22Rv1 (cell line): ENCODE measurements around the gene WNT3A.

Experiments used
- H3K27ac ChIP-seq: fragments of 450-650 bp; 2 replicates; pipeline ENCODE4 v1.5.1; 2017
- ZFX ChIP-seq: fragments of 450-650 bp; IDR thresholded peaks from 2 replicates; pipeline ENCODE4 v1.6.1; 2017; ENCODE audit warnings: antibody characterized with exemption, borderline replicate concordance
- TF ChIP-seq, protein P1 (sequence below): fragments of 450-650 bp; IDR thresholded peaks from 2 replicates; pipeline ENCODE4 v1.5.1; 2017; ENCODE audit warnings: mild to moderate bottlenecking

Gene WNT3A

DNA sequence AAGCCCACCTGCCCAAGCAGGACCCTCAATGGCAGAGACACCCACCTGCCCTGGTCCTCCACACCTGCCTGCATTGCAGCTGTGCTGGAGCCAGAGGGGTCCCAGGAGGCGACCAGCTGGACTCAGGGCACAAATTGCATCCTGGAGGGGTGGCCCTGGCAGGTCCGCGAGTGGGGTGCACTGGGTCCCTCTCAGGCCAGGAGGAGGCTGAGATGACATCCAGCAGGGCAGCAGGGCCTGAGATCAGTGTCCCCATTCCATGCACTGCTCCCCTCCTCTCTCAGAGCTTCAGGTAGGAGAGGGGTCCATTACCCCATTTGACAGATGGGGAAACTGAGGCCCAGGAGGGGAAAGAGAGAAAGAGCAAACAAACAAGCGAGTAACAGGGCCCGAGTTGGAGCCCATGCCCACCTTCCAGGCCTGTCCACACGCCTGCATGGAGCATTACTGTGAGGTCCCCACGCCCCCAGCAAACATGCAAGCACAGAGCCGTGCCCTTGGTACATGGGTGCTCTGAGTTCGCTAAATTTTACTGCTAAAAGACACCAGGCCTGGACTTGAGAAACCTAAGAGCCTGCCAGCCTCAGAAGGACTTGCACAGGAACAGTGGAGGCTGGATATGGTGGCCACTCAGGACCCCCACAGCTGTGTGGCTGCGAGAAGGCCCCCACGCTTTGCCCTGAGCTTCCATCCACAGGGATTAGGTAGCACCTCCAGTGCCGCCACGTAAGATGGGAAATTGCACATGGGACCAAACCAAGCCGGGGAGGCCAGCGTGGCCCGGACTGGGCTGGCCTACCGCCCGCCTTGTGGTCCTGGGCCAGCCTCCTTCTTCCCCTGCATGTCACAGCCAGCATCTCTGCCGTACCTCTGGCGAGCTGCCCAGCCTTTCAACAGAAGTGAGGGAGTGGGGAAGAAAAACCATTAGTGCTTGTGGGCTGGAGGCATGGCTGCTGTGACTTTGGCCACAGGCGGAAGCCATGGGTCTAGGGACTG, 7.4 kb downstream of the WNT3A start:
- no peak overlapping the region for H3K27ac ChIP-seq
- TF ChIP-seq, protein P1, sequence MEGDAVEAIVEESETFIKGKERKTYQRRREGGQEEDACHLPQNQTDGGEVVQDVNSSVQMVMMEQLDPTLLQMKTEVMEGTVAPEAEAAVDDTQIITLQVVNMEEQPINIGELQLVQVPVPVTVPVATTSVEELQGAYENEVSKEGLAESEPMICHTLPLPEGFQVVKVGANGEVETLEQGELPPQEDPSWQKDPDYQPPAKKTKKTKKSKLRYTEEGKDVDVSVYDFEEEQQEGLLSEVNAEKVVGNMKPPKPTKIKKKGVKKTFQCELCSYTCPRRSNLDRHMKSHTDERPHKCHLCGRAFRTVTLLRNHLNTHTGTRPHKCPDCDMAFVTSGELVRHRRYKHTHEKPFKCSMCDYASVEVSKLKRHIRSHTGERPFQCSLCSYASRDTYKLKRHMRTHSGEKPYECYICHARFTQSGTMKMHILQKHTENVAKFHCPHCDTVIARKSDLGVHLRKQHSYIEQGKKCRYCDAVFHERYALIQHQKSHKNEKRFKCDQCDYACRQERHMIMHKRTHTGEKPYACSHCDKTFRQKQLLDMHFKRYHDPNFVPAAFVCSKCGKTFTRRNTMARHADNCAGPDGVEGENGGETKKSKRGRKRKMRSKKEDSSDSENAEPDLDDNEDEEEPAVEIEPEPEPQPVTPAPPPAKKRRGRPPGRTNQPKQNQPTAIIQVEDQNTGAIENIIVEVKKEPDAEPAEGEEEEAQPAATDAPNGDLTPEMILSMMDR = no peak
- no peak for TF ChIP-seq ZFX

DNA sequence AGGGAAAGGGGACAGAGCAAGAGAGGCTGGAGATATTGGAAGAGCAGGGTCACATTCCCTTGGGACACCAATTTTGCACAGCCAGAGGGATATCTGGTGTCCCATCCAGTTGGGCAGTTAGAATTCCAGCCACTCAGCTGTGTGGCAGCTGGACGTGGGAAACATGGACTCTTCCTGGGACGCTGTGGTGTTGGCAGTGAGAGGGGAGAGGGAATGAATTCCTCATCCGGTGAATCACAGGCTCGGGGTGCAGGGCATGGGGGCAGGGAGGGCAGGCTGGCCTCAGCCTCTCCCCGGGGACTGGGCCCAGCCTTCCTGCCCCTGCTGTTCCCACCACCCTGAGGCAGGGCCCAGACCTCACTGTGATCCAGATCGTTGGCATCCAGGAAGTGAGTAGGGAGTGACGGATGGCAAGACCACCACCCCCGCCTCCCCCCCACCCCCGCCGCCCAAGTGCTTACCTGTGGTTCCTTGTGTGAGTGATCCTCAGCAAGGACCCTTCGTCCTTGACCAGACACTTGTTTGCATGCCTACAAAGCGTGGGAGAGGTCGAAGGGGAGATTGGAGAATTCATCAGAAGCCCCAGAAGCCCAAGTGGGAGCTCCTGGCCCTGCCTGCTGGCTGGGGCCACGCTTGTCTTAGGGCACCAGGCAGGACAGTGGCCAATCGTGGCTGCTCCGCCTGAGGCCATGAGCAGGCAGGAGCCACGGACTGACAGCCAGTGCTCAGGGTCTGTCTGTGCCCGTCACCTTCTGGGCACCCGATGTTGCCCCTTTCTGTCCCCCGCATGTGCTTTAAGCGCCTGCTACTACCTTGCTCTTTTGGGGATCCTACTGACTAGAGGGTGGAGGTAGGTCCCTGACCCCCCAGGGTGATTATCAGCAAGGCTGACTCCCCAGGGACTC, 8.7 kb downstream of the WNT3A start:
- TF ChIP-seq ZFX = no peak
- TF ChIP-seq, protein P1 = no peak
- no peak overlapping the region for H3K27ac ChIP-seq

DNA sequence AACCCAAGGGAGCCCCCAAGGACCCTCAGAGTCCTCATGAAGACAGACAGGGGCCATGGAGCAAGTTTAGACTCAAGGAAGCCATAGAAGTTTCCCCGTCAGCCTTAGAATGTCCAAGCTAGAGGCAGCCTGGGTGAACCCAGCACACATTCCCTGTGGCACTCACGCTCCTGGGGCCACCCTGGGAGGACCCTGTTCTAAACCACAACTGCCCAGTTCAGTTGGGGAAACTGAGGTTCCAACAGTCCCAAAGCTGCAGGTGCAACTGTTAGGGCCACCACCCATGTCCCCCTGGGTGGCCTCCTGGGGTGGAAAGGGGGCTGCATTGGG, 9.3 kb downstream of the WNT3A start:
- H3K27ac ChIP-seq = no peak overlapping the region
- TF ChIP-seq ZFX = no peak
- TF ChIP-seq, protein P1 = no peak

DNA sequence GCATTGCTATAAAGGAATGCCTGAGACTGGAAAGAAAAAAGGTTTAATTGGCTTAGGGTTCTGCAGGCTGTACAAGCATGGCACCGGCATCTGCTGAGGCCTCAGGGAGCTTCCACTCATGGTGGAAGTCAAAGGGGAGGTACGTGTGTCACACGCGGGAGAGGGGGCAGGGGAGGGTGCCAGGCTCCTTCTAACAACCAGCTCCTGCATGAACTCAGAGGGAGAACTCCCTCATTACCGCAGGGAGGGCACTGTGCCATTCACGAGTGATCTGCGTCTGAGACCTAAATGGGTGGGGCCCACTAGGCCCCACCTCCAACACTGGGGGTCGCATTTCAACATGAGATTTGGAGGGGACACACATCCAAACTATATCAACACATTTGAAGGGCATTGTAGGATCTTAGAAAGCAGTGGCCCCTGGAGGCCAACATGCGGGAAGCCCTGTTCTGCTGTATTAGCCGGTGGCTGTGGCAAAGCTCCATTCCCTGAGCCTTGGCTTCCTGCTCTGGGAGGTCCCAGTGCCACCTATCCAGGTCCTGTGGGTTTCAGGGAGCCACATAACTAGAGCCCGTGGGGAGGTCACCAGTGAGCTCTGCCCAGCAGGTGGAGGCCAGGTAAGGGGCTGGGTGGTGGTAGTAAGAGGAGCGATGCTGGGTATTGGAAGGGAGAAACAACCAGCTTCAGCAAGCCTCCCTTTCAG, 10.0 kb downstream of the WNT3A start:
- TF ChIP-seq, protein P1 = no peak
- TF ChIP-seq ZFX = no peak
- no peak overlapping the region for H3K27ac ChIP-seq

DNA sequence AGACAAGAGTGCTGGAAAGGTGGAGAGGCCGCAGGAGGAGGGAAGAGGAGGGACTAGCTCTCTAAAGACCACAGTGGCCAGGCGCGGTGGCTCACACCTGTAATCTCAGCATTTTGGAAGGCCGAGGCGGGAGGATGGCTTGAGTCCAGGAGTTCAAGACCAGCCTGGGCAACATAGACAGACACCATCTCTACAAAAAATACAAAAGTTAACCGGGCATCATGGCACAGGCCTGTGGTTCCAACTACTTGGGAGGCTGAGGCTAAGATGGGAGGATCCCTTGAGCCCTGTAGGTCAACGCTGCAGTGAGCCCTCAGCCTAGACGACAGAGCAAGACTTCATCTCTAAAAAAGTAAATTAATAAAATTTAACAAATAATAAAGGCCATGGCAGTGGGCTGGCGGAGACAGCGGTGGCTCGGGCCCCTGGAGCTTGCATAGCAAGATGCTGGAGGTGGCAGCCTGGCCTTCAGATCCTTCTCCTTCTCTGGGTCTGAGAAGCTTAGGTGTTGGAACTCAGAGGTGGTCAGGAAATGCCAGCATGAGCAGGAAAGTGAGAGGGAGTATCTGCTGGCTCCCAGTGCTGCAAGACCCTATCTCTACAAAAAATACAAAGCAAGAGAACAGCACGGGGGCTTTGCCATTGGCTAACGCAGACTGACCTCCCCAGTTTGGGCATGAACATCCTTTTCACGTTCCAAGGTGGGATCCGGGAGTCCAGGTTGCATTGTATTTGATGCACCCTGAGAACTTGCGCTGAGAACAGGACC, 10.7 kb downstream of the WNT3A start:
- no peak overlapping the region for H3K27ac ChIP-seq
- TF ChIP-seq, protein P1 = no peak
- no peak for TF ChIP-seq ZFX

DNA sequence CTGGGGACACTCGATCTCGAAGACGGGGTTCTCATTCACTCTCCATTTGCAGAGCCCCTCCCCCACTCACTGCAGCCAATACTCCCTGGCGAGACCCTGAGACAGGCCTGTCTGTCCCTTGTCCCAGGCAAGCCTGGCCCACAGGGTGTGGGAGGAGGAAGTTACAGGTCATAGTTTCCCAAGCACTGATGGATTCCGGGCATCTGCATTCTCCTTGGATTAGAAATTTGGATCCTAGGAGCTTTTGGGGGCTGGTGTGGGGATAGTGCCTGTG, 11.3 kb downstream of the WNT3A start:
- H3K27ac ChIP-seq = no peak overlapping the region
- TF ChIP-seq, protein P1 = no peak
- no peak for TF ChIP-seq ZFX
